HG03469 (cell line): ENCODE data around the gene SLC2A13.
"Not testable (repeated sequence)": the region's sequence is repeated elsewhere in the genome, so short reads cannot be mapped to it uniquely, and the experiment has no call there.

Source experiments
- ATAC-seq: cut with Tn5 transposase; IDR thresholded peaks from one replicate; pipeline ENCODE4 v1.9.1; 2021; ENCODE audit warnings: mild to moderate bottlenecking, moderate library complexity, moderate number of reproducible peaks; ENCODE audit not compliant: unreplicated experiment

Gene SLC2A13

GRCh38 chr12:40044396-40044795, 61.5 kb downstream of the SLC2A13 start:
- no peak for ATAC-seq

GRCh38 chr12:40039598-40039997, 66.3 kb downstream of the SLC2A13 start:
- ATAC-seq: no peak

- ATAC-seq: no peak
These were observed 67.3 kb downstream of the SLC2A13 start for GRCh38 chr12:40038619-40039018.

- ATAC-seq: no peak
These were observed 71.2 kb downstream of the SLC2A13 start for GRCh38 chr12:40034712-40035111.

- ATAC-seq: no peak
These were observed 71.7 kb downstream of the SLC2A13 start for GRCh38 chr12:40034156-40034555.

GRCh38 chr12:40033242-40033630, 72.6 kb downstream of the SLC2A13 start:
- ATAC-seq: no peak

GRCh38 chr12:40032433-40033241, 73.2 kb downstream of the SLC2A13 start:
- ATAC-seq: no peak

- ATAC-seq: no peak
These were observed 73.9 kb downstream of the SLC2A13 start for GRCh38 chr12:40031965-40032364.

- not testable (repeated sequence) for ATAC-seq
These were observed 74.9 kb downstream of the SLC2A13 start for GRCh38 chr12:40030970-40031369.

- ATAC-seq: no peak
These were observed 77.6 kb downstream of the SLC2A13 start for GRCh38 chr12:40028296-40028695.

GRCh38 chr12:40022850-40023249, 83.0 kb downstream of the SLC2A13 start:
- ATAC-seq: no peak

- ATAC-seq: no peak
These were observed 85.6 kb downstream of the SLC2A13 start for GRCh38 chr12:40020261-40020691.

- no peak for ATAC-seq
These were observed 88.4 kb downstream of the SLC2A13 start for GRCh38 chr12:40017488-40017887.

- no peak for ATAC-seq
These were observed 88.9 kb downstream of the SLC2A13 start for GRCh38 chr12:40016980-40017379.

- no peak for ATAC-seq
These were observed 90.0 kb downstream of the SLC2A13 start for GRCh38 chr12:40015881-40016280.

- ATAC-seq: no peak
These were observed 90.5 kb downstream of the SLC2A13 start for GRCh38 chr12:40015345-40015744.

GRCh38 chr12:40013847-40014246, 92.0 kb downstream of the SLC2A13 start:
- ATAC-seq: no peak

- ATAC-seq: no peak
These were observed 92.6 kb downstream of the SLC2A13 start for GRCh38 chr12:40013292-40013691.

- ATAC-seq: no peak
These were observed 93.2 kb downstream of the SLC2A13 start for GRCh38 chr12:40012711-40013110.

GRCh38 chr12:40011775-40012129, 94.1 kb downstream of the SLC2A13 start:
- ATAC-seq: peak; percentile 10

GRCh38 chr12:40010899-40011774, 94.7 kb downstream of the SLC2A13 start:
- ATAC-seq: peak; percentile 97
